HG03457 (cell line): ENCODE measurements around the gene PPP1R3A.
"Not testable (repeated sequence)": the region's sequence is repeated elsewhere in the genome, so short reads cannot be mapped to it uniquely, and the experiment has no call there.

ENCODE experiments used
- ATAC-seq: cut with Tn5 transposase; IDR thresholded peaks from one replicate; pipeline ENCODE4 v1.9.1; 2021; ENCODE audit warnings: moderate number of reproducible peaks; ENCODE audit not compliant: unreplicated experiment

Gene PPP1R3A, protein sequence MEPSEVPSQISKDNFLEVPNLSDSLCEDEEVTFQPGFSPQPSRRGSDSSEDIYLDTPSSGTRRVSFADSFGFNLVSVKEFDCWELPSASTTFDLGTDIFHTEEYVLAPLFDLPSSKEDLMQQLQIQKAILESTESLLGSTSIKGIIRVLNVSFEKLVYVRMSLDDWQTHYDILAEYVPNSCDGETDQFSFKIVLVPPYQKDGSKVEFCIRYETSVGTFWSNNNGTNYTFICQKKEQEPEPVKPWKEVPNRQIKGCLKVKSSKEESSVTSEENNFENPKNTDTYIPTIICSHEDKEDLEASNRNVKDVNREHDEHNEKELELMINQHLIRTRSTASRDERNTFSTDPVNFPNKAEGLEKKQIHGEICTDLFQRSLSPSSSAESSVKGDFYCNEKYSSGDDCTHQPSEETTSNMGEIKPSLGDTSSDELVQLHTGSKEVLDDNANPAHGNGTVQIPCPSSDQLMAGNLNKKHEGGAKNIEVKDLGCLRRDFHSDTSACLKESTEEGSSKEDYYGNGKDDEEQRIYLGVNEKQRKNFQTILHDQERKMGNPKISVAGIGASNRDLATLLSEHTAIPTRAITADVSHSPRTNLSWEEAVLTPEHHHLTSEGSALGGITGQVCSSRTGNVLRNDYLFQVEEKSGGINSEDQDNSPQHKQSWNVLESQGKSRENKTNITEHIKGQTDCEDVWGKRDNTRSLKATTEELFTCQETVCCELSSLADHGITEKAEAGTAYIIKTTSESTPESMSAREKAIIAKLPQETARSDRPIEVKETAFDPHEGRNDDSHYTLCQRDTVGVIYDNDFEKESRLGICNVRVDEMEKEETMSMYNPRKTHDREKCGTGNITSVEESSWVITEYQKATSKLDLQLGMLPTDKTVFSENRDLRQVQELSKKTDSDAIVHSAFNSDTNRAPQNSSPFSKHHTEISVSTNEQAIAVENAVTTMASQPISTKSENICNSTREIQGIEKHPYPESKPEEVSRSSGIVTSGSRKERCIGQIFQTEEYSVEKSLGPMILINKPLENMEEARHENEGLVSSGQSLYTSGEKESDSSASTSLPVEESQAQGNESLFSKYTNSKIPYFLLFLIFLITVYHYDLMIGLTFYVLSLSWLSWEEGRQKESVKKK

DNA sequence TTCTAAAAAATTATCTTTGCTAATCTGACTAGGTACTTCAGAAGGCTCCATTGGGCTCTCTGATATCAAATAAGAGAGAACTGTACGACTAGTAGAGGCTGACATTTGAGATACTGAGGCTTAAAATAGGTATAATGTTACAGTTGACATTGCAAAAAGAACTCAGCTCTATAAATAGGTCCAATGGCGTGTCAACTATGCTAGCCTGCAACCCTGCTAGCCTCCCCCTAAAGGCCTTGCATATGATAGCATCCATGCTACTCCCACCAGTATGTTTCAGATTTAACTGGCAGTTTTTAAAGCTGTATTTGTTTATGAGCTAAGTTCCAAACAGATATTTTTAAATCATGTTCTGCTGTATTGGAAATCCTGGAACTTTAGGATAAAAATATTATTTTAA lies at the start of gene PPP1R3A:
Gene PPP1R3A (minus strand): TSS at position 64 of the 400 bp plus-strand sequence. CDS start 13 bp downstream, at position 51.
- no peak for ATAC-seq

DNA sequence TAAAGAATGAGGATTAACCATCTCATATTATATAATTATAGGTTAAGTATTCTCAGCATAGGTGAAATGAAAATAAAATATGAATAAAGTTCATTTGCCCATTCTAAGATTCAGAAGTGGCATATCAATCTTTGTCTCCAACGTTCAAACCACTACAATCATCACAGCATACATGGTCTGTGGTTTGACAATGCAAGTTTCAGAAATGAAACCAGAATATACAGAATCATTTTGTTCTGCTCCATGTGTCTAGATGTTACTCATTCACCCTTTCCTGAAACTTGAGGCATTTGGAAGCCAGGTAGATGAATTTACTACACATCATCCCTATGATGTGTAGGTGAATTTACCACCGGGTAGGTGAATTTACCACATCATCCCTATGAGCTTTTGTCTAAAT lies 44.5 kb upstream of the PPP1R3A start:
- no peak for ATAC-seq

DNA sequence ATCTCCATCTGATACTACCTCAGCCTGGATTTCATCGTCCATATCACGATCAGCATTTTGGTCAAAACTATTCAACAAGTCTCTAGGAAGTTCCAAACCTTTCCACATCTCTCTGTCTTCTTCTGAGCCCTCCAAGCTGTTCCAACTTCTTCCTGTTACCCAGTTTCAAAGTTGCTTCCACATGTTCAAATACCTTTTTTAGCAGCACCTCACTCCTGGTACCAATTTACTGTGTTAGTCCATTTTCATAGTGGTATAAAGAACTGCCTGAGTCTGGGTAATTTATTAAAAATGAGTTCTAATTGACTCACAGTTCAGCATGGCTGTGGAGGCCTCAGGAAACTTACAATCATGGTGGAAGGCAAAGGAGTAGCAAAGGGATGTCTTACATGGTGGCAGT lies 41.1 kb upstream of the PPP1R3A start:
- ATAC-seq = no peak

DNA sequence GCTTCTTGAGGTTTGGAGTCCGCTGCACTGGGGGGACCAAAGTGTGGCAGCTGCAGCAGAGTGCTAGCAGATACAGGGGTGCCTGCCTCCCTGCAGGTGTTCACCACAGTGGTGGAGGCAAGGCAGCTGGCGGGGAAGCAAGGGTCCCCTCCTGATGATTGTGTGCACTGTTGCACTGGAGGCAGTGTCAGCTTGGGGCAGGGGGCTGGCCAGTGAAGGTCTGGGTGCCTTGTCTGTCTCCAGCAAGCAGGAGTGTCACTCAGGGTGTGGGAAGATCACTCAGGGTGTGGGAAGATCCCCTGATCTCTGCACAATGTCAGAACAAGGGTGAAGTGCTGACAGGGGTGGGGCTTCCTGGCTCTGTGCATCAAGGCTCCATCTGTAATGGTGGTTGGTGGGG lies 36.3 kb upstream of the PPP1R3A start:
- ATAC-seq = no peak

DNA sequence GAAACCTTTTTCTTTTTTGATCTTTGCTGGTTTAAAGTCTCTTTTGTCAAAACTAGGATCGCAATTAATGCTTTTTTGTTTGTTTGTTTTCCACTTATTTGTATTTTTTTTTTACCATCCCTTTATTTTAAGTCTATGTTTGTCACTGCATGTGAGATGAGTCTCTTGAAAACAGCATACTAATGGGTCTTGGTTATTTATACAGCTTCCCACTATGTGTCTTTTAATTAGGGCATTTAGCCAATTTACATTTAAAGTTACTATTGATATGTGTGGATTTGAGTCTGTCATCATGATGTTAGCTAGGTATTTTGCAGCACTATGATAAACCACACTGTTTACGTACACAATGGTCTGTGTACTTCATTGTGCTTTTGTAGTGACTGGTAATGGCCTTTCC lies 34.7 kb upstream of the PPP1R3A start:
- ATAC-seq = no peak

DNA sequence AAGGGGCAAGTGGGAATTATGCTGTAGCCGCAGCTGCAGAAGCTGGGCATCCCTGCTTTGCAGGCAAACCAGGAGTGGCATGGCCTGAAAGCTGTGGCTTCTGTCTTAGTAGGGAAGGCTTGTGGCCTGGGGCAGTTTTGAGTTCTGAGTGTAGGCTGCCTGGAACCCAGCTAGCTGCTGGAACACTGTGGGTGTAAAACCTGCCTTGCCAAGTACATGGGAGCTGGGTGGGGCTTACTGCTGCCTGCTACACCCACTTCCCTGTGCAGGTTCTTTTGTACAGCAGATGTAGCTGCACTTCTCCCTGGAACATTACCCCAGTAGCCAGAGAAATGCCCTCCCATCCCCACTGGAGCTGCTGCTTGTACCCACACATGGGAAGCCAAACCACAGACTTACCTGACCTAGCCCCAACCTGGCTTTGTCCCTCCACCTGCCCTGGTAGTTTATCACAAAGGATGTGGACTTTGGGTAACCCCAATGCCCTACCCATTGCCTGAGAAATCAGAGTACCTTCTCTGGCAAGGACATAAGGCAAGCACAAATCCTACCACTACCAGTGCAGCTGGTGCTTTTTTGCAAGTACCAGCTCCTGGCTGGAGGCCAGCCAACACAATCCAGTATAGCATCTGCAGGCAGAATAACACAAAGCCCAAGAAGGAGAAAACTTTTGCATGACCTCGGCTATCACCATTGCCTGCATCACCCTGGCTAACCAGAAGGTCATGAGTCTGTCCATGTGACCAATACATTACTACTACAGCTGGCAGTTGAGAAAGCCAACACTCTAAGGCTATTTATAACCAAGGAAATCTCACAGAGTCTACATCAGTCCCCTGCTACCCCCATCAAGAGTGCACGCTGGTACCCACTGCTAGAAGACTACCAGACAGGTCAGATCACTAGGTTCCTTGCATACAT lies 26.5 kb upstream of the PPP1R3A start:
- ATAC-seq = no peak

DNA sequence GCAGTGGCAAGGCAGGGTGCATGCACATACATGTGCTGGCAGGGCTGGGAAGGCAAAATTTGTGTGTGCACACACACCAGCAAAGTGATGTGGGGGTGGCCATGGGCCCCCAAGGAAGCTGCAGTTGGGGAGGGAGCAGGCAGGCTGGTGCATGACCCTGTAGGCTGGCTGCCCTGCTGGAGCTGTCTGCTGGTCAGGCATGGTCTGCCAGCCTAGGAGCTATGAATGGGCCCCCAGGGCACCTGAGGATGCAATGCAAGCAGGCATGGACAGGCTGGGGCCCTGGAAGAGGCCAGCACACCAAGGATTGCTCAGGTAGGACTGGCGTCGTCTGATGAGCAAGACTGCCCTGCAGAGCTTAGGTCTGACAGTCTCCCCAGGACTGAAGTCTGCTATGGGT lies 18.2 kb upstream of the PPP1R3A start:
- ATAC-seq = no peak

DNA sequence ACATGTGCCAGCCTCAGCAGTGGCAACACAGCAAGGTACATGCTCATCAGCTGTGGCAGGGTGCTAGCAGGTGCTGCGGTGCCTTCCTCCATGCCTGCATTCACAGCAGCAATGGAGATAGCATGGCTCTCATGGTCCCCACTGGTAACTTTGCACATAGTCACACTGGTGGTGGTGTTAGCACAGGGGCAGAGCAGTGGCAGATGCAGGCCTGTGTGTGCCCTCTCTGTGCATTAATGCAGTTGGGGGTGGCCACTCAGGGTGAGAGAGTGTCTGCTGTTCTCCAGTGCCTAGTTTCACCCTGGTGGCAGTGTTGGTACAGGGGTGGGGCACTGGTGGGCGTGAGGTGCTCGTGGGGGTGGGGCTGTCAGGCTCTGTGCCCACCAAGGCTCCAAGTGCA lies 17.7 kb upstream of the PPP1R3A start:
- ATAC-seq = no peak

DNA sequence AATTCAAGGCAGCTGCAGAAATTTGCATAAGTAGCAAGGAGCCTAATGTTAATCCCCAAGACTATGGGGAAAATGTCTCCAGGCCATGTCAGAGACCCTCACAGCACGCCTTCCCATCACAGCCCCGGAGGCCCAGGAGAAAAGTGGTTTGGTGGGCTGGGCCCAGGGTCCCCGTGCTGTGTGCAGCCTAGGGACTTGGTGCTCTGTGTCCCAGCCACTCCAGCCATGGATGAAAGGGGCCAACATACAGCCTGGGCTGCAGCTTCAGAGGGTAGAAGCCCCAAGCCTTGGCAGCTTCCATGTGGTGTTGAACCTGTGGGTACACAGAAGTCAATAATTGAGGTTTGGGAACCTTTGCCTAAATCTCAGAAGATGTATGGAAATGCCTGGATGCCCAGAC lies 10.6 kb upstream of the PPP1R3A start:
- ATAC-seq = not testable (repeated sequence)

DNA sequence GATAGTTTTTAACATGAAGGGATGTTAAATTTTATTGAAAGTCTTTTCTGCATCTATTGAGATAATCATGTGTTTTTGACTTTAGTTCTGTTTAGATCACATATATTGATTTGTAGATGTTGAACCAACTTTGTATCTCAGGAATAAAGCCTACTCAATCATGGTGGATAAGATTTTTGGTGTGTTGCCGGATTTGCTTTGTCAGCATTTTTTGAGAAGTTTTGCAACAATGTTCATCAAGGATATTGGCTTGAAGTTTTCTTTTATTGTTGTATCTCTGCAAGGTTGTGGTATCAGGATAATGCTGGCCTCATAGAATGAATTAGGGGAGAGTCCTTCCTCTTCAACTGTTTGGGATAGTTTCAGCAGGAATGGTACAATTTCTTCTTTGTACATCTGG lies 9.3 kb upstream of the PPP1R3A start:
- no peak for ATAC-seq

DNA sequence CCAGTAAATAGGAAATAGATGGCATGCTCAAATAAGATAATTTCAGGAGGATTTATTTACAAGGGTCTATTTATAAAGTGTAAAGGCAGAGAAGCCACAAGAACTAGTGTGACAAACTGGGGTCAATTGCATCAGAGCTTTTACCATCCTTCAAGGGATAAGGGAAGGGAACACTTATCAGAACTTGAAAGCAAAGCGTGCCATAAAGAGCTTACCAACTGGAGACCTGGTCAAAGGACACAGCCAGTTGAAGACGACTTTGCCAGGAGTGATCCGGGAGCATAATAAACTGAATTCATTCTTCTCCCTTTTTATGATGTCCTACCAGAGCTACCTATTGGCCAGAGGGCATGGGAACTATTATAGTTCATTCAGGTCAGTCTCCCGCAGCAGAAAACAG lies 3.2 kb upstream of the PPP1R3A start:
- ATAC-seq = no peak

DNA sequence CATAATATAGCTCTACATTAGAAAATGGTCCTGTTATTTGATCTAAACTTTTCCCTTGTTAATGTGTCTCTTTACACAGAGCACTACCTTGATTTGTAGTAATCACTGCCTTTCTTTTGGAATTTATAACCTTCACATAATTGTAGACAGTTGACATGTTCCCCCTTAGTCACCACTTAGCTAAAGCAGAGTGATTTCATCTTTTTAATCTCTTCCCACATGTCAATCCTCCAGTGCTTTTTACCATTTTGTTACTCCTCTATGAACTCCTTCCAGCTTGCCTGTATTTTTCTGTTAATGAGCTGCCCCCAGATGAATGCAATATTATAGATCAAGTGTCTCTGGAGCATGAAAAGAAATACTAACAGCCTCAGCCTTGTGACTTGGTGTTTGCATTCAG lies 2.6 kb upstream of the PPP1R3A start:
- no peak for ATAC-seq

DNA sequence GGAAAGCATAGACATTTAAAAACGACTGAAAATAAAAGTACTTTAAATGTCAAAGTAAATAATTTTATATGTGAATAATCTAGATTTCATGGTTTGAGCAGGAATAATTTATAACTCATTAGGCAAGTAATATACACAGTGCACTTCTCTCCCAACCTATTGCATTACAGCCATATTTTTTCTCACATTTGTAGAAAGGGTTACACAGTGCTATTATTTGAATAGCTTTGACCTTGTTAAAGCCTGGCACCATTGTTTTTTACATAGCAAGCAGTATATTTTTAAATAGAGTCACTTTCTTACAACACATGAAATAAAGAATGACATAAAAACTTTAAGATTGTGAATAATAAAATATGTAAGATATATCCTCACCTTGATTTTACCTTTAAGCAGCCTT lies 969 bp downstream of the PPP1R3A start:
- no peak for ATAC-seq

DNA sequence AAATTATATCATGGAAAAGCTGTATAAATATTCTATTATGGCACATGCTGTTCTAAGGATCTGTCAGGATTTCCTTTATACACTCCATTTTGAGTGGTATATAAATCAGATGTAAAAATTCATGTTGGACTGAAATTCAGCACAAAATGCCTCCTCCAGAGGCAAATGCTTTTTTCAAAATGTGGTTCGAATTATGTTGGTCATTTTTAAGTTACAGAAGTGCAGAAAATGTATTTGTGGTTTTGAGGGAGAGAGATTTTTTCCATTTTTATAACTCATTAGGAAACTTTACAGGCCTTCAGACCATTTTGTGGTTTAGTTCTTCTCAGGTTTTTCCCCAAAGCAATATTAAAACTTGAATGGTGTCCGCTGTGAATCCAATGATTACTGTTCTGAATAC lies 2.9 kb downstream of the PPP1R3A start:
- ATAC-seq = no peak

DNA sequence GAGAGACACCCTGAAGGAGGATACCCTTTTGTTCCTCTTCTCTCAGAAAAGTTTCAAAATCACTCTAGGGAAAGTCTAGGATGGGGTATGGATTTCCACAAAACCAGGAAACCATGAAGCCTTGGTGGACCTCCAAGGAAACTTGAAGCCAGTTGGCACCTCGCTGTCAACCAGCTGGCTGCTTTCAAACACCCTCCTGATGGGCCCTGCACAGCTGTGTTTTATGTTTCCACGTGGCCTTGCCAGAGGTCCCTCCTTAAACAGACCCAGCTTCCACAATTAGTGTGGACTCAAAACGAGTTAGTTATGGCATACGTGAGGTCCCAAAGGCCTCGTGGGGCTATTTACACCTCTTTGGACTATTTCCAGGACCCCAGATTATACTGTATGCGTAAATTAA lies 5.9 kb downstream of the PPP1R3A start:
- ATAC-seq = no peak

DNA sequence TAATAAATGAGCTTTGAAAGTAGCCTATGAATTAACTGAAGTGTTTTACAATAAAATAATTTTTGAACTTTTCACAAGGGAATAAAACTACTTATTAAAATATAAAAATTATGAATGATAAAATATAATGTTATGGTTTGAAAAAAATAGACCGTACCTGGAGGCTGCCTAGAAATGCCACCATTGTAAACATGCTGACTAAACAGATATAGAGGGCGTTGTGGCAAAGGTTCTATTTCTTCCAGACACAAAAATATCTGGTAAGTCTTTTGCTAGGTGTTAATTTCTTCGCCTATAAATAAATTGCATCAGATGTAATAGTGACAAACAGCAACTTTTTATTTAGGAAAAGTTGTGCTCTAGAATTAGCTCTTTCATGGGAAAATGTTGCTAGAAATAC lies 11.2 kb downstream of the PPP1R3A start:
- no peak for ATAC-seq

DNA sequence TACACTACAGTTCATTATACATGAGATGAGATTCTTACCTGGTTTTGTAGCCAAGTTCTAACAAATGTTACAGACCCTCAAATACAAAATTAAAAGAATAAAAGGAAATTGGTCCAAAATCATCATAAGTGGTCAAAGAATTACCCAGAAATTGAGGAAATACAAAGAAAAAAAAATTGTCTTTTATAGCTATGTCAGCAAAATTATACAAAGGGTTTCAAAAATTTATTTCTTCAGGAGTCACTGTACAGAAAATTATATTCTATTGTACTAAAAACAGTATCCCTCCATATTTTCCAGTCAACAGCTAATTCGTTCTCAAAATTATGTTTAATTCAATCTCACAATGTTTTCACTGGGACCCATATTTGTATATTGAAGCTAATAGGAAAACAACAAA lies 14.3 kb downstream of the PPP1R3A start:
- ATAC-seq = no peak

DNA sequence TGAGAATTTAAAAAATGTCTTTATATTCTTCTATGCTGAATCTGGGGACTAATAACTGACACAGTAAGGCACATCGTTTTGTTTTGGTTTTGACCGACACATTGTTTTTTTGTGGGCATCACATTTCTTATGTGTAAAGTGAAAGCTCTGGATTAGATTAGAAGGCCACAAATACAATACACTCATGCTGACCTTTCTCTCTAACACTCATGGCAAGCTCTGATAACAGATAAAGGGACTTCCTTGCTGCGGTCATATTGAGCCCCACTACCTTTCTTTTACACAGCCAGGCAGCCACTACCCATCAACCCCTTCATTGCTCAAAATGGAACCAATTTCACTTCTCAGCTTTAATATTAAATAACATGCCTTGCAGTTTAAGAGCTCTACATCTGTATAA lies 26.0 kb downstream of the PPP1R3A start:
- ATAC-seq = no peak

DNA sequence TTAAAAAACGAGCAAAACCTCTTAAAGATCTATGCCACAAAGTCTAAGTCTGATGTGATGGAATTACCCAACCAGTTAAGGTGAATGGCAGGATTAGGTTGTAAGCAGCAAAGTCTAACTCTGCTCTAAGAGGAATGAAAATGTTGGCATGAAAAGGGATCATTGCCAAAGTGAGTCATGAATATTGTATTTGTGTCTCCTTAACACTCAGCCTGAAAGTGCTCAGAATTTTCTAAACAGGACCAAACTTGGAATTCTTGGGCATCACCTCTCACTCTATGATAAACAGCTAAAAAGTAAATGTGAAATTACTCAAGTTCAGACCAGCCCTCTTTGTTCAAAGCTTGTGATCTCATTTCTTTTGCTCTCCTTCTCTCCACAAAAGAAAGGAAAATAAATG lies 27.0 kb downstream of the PPP1R3A start:
- ATAC-seq = no peak

DNA sequence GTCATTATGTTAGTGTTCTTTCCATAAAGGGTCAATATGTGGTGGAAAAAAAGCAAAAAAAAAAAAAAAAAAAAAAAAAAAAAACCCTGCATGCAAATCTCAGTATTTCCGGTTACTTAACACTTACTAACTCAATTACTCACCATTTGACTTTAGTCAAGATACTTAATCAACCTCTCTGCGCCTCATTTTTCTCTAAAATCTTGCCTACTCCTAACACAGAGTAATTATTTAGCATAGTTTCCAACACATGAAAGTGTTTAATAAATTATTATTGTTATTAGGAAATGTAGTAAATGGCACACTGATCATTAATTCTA lies 27.8 kb downstream of the PPP1R3A start:
- no peak for ATAC-seq
